Peyer's patch (tissue), 4 donors: ENCODE results near the gene CPVL.

Source experiments
- POLR2A ChIP-seq, 2 donors: fragments of 450-650 bp; IDR thresholded peaks; one replicate each; pipeline ENCODE4 v1.5.1; 2017; ENCODE audit warnings: antibody characterized with exemption in 2 of 2, mild to moderate bottlenecking in 2 of 2, moderate library complexity in 2 of 2
- TF ChIP-seq, protein P1 (sequence below), 6 experiments: fragments of 450-650 bp in 4 of 6; fragments of 200-600 bp in 2 of 6; sonication (generic) in 1 of 6; IDR thresholded peaks; one replicate each; pipeline ENCODE4 v1.5.1; 2017 to 2019; ENCODE audit warnings: antibody characterized with exemption in 6 of 6, mild to moderate bottlenecking in 3 of 6, moderate library complexity in 1 of 6

DNA sequence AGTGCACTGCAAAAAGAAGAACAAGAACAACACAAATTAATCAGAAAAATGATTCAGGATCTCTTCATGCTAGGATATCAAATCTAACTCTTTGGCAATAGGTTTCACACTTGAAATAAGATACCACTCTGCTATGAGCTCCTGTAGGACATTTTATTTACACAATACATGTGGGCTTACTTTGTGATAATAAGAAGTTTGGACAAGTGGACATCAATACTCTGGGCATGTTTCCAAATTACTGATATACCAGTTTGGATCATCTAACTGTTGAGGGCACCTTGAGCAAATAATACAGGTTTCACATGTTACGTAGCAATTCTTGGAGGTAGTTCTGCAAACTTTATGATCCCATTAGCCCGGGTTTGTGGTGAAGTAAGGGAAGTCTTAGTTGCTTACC is 59.8 kb downstream of the CPVL start:
- TF ChIP-seq, protein P1, sequence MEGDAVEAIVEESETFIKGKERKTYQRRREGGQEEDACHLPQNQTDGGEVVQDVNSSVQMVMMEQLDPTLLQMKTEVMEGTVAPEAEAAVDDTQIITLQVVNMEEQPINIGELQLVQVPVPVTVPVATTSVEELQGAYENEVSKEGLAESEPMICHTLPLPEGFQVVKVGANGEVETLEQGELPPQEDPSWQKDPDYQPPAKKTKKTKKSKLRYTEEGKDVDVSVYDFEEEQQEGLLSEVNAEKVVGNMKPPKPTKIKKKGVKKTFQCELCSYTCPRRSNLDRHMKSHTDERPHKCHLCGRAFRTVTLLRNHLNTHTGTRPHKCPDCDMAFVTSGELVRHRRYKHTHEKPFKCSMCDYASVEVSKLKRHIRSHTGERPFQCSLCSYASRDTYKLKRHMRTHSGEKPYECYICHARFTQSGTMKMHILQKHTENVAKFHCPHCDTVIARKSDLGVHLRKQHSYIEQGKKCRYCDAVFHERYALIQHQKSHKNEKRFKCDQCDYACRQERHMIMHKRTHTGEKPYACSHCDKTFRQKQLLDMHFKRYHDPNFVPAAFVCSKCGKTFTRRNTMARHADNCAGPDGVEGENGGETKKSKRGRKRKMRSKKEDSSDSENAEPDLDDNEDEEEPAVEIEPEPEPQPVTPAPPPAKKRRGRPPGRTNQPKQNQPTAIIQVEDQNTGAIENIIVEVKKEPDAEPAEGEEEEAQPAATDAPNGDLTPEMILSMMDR (IDR thresholded peaks at IDR 0.05), result no peak
- TF ChIP-seq POLR2A (IDR thresholded peaks at IDR 0.05), result no peak
